Measurements from ENCODE around the gene MAFG. TPM values are rescaled to one million over a fixed set of nuclear protein-coding genes. Genes with fewer than 3 reads are reported as not detected.

MAFG gene
- total and polyA plus RNA-seq, 3 donors from 2014 or later = 21.8 to 36.9 (median 31.7) TPM

DNA sequence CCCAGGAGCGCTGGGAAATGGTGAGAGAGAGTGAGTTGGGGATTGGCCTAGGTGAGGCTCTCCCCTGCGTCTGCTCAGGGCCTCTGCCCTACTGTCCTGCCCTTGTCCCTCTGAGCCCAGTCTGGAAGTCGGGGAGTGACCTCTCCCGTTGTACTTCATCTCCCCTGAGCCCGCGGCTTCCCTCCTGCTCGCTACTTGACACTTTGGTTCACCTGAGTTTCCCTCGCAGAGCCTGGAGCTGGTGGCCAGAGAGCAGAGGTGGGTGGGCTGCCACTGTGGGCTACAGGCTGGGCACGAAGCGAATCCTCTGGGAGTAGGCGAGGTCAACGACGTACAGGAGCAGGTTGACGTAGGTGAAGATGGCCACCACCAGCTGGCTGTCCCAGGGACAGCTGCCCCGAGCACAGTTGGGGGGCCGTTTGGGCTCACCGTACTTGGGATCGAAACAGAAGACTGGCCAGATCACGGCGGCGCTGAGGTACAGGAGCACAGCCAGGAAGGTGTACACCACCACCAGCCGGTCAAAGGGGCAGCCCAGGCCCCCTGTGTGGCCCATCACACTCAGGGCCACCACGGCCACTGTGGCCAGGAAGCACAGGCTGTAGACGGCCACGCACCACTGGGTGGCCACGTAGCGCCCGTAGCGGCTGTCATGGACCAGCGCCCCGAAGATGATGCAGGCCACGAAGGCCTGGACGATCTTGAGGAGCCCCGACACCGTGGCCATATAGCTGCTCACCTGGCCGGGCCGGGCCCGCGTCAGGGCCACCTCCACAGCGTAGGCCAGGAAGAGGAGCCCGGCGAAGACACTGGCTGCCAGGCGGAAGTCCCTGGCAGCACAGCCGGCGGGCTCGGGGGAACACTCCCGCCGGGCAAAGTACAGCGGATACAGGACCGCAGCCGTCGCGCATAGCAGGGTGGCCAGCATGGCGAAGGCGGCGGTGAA is 13.3 kb upstream of the MAFG start:
- no peaks in the 10 kb centered on the region for H3K9me3 ChIP-seq
- TF ChIP-seq POLR2A (IDR thresholded peaks at IDR 0.05) = no peak
- TF ChIP-seq, protein P1, sequence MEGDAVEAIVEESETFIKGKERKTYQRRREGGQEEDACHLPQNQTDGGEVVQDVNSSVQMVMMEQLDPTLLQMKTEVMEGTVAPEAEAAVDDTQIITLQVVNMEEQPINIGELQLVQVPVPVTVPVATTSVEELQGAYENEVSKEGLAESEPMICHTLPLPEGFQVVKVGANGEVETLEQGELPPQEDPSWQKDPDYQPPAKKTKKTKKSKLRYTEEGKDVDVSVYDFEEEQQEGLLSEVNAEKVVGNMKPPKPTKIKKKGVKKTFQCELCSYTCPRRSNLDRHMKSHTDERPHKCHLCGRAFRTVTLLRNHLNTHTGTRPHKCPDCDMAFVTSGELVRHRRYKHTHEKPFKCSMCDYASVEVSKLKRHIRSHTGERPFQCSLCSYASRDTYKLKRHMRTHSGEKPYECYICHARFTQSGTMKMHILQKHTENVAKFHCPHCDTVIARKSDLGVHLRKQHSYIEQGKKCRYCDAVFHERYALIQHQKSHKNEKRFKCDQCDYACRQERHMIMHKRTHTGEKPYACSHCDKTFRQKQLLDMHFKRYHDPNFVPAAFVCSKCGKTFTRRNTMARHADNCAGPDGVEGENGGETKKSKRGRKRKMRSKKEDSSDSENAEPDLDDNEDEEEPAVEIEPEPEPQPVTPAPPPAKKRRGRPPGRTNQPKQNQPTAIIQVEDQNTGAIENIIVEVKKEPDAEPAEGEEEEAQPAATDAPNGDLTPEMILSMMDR (IDR thresholded peaks at IDR 0.05) = no peak
- intact Hi-C loops (cut with DNase I; ENCODE audit: low total_unique reads) = no loop called here
- no peaks in the 10 kb centered on the region for H3K27me3 ChIP-seq
- 93 to 94% methylated on average over 37 to 54 of the region's 56 CpGs for WGBS, 2 donors
- no peaks in the 10 kb centered on the region for H3K36me3 ChIP-seq (ENCODE audit: low read depth, missing control alignments)
- no peak overlapping the region for H3K4me3 ChIP-seq
- peaks cover 6% of the 10 kb centered on the region for H3K4me1 ChIP-seq
- no peak overlapping the region for H3K27ac ChIP-seq
- DNase-seq = no peak

DNA sequence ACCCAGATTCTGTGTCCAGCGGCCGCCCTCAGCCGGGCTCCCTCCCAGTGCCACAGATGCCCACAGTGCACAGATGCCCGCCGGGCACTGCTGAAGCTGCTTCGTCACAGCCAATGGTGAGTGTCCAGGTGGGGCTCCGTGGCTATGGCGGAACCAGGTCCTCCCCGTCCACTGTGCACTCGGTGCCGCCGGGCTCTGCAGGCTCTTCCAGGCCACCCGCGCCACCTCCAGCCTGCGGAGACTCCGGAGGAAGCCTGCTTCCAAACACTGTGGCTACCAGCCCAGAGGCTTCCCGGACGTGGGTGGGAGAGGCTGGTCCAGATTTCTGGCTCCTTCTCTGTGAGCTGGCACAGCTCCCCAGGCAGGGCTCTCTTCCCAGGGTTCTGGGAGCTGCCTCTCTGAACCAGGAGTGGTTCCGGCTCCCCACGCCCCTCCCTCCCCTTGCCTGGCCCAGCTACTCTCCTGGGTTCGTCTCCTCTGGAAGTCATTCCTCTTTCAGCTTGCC is 12.4 kb upstream of the MAFG start:
- Histone ChIP-seq H3K4me3 (no peak overlapping the region), H3K9me3 (no peaks in the 10 kb centered on the region), H3K4me1 (peaks cover 6% of the 10 kb centered on the region), H3K27me3 (no peaks in the 10 kb centered on the region), H3K27ac (no peak overlapping the region), H3K36me3 (ENCODE audit: low read depth, missing control alignments) (no peaks in the 10 kb centered on the region)
- 52 to 82% methylated on average over 5 to 21 of the region's 21 CpGs for WGBS, 2 donors
- no peak for TF ChIP-seq POLR2A (IDR thresholded peaks at IDR 0.05)
- peak; percentile 41 for DNase-seq
- intact Hi-C loops (cut with DNase I; ENCODE audit: low total_unique reads) = no loop called here

DNA sequence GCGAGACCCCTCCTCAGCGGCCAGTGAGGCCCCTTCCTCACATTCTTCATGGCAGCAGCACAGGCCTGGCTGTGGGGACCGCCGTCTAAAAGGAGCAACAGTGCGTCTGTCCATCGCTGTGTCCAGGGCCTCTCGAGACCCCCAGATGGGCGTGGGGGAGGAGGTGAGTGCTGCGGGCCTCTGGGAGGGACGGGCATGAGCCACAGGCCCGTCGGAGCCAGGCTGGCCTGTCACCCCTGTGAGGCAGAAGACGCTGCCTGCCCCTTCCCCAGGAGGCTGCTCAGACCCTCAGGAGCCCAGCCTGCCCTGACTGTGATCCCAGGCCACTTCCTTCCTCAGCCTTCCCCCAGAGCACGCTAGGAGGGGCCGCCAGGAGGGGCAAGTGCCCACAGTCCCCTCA is 11.7 kb upstream of the MAFG start:
- WGBS, 2 donors = 76 to 86% methylated on average over 6 to 15 of the region's 15 CpGs
- no peak for DNase-seq
- Histone ChIP-seq H3K9me3 (no peaks in the 10 kb centered on the region), H3K27me3 (no peaks in the 10 kb centered on the region), H3K4me3 (no peak overlapping the region), H3K36me3 (ENCODE audit: low read depth, missing control alignments) (no peaks in the 10 kb centered on the region), H3K27ac (no peak overlapping the region), H3K4me1 (peaks cover 6% of the 10 kb centered on the region)
- intact Hi-C loops (cut with DNase I; ENCODE audit: low total_unique reads) = no loop called here
- no peak for TF ChIP-seq POLR2A (IDR thresholded peaks at IDR 0.05)

DNA sequence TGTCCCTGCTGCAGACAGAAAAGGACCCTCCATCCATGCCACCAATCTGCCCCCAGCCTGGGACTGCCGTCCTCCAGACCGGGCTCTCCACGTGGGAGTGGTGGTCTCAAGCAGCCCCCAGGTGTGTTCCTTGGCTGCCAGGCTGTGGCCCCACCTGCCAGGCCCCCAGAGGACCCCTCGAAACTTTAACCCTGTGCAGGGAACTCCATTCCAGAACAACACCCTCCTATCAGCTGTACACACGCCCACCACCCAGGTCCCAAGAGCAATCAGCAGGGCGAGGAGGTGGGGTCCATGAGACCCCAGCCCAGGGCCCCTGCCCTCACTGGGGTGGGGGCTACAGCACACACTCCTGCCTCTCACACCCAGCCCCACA is 8.2 kb upstream of the MAFG start:
- no peak overlapping the region for H3K27ac ChIP-seq
- peaks cover 6% of the 10 kb centered on the region for H3K4me1 ChIP-seq
- intact Hi-C loops (cut with DNase I; ENCODE audit: low total_unique reads) = no loop called here
- no peaks in the 10 kb centered on the region for H3K27me3 ChIP-seq
- 84 to 93% methylated on average over 6 of the region's 6 CpGs for WGBS, 2 donors
- TF ChIP-seq, protein P1 (IDR thresholded peaks at IDR 0.05) = no peak
- TF ChIP-seq POLR2A (IDR thresholded peaks at IDR 0.05) = no peak
- H3K36me3 ChIP-seq (ENCODE audit: low read depth, missing control alignments) = no peaks in the 10 kb centered on the region
- DNase-seq = no peak
- no peaks in the 10 kb centered on the region for H3K9me3 ChIP-seq
- no peak overlapping the region for H3K4me3 ChIP-seq

DNA sequence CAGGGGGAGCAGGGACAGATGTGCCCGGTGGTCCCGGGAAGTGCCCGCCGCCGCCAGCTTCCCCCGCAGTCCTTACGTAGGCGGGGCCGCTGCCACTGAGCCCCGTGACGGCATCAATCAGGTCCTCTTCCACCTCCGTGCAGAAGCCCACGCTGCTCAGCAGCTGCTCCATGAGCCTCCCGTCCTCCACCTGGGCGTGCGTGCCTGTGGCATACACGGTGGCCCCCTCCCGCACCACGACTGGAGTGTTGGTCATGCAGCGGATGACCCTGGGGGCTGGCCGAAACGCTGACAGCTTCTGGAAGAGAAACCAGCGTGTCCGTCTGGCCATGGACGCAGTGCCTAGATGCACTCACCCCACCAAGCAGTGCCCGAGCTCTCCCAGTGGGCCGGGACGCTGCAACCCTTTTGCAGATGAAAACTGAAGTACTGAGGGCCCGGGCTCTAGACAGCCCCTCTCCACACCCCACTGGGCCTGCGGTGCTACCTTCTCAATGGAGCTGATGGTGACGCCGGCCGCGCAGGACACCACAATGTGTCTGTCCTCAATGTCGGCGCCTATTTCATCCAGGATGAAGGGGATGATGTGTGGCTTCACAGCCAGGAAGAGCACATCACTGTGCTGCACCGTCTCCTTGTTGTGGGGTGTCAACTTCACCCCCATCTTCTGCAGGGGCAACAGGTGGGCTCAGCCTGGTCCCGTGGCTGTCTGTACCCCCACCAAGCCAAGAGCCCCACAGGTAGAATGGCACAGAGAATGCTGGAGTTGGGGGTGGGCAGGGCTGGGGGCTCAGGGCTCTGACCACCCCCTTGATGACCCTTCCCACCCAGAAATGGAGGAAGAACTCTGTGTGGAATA is 7.5 kb upstream of the MAFG start:
- TF ChIP-seq POLR2A (IDR thresholded peaks at IDR 0.05) = no peak
- TF ChIP-seq, protein P1 (IDR thresholded peaks at IDR 0.05) = no peak
- Histone ChIP-seq H3K36me3 (ENCODE audit: low read depth, missing control alignments) (no peaks in the 10 kb centered on the region), H3K9me3 (no peaks in the 10 kb centered on the region), H3K27ac (no peak overlapping the region), H3K4me1 (peaks cover 6% of the 10 kb centered on the region), H3K4me3 (no peak overlapping the region), H3K27me3 (no peaks in the 10 kb centered on the region)
- DNase-seq = no peak
- intact Hi-C loops (cut with DNase I; ENCODE audit: low total_unique reads) = no loop called here
- 92 to 94% methylated on average over 23 to 38 of the region's 38 CpGs for WGBS, 2 donors
